Progenitor cell of endocrine pancreas (in vitro differentiated cells): ENCODE results near the gene UNC80. TPM values are rescaled to one million over a fixed set of nuclear protein-coding genes. Genes with fewer than 3 reads are reported as not detected.

Experiments
- DNase-seq: peaks from one replicate; pipeline ENCODE4 v3.0.0; 2021; ENCODE audit warnings: low spot score; ENCODE audit not compliant: unreplicated experiment
- H3K27ac Mint-ChIP-seq: 2 replicates; pipeline ENCODE4 v1.8.0; 2021; ENCODE audit warnings: mild to moderate bottlenecking, moderate library complexity, mixed read lengths
- H3K27me3 Mint-ChIP-seq: 2 replicates; pipeline ENCODE4 v1.8.0; 2021; ENCODE audit warnings: mixed read lengths
- H3K36me3 Mint-ChIP-seq: 2 replicates; pipeline ENCODE4 v1.8.0; 2022; ENCODE audit warnings: mixed read lengths; ENCODE audit not compliant: insufficient read depth
- H3K4me1 Mint-ChIP-seq: 2 replicates; pipeline ENCODE4 v1.8.0; 2021; ENCODE audit warnings: low read depth, mixed read lengths
- H3K4me3 Mint-ChIP-seq: 2 replicates; pipeline ENCODE4 v1.8.0; 2021; ENCODE audit warnings: low read depth, mild to moderate bottlenecking, moderate library complexity, mixed read lengths
- H3K9me3 Mint-ChIP-seq: 2 replicates; pipeline ENCODE4 v1.8.0; 2021; ENCODE audit warnings: low read depth, mixed read lengths
- CTCF ChIP-seq: fragments of 200-600 bp; sonication (generic); IDR thresholded peaks from one replicate; pipeline ENCODE4 v1.5.0; 2021; ENCODE audit warnings: antibody characterized with exemption, mild to moderate bottlenecking; ENCODE audit not compliant: unreplicated experiment
- total RNA-seq: library from RNA; stranded (reverse); gene quantifications from 2 replicates; pipeline ENCODE4 v1.2.1, GENCODE V29; 2021

Gene UNC80
- total RNA-seq, 1 donor from 2014 or later = 3.1 TPM

DNA sequence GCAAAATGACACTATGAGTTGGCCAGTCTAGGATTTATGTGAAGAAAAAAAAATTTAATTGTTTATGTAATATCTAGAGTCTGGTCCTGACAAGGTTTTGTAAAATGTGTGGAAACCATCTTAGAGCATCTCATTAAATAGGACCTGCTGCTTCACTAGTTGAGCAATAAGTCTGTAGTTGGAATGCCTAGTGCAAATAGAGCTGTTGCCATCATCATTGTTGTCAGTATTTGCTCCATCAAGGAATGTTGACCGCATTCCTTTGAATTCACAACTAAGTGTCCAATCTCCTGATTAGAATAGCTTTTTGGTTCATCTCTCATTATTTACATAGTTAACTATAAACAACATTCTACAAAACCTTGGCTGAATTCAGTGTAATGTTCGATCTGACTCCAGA lies 198.6 kb downstream of the UNC80 start:
- Mint-ChIP-seq H3K4me3 (no peak overlapping the region), H3K4me1 (peaks cover 4% of the 10 kb centered on the region), H3K27me3 (no peaks in the 10 kb centered on the region), H3K36me3 (no peaks in the 10 kb centered on the region), H3K9me3 (no peaks in the 10 kb centered on the region), H3K27ac (no peak overlapping the region)
- TF ChIP-seq CTCF = no peak
- DNase-seq = no peak

DNA sequence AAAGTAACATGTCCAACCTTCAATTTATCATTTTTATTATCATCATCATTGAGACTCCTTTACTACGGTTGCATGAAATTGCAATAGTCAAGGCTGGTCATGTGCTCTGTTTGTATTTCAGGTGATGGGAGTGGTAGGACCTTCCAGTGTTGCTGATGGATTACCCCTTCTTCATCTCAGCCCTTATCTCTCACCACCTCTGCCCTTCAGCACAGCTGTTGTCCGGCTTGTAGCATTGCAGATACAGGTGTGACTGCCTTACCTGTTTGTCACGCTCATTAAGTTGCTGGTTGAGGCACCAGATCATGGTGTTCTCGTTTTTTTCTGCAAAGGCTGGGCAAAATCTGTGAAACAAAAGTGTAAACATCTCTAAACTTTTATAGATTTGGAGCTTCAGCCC lies 199.1 kb downstream of the UNC80 start:
- no peak for DNase-seq
- no peaks in the 10 kb centered on the region for H3K9me3 Mint-ChIP-seq
- H3K4me1 Mint-ChIP-seq = peaks cover 4% of the 10 kb centered on the region
- no peaks in the 10 kb centered on the region for H3K36me3 Mint-ChIP-seq
- no peak overlapping the region for H3K4me3 Mint-ChIP-seq
- no peak for TF ChIP-seq CTCF
- no peak overlapping the region for H3K27ac Mint-ChIP-seq
- H3K27me3 Mint-ChIP-seq = no peaks in the 10 kb centered on the region

DNA sequence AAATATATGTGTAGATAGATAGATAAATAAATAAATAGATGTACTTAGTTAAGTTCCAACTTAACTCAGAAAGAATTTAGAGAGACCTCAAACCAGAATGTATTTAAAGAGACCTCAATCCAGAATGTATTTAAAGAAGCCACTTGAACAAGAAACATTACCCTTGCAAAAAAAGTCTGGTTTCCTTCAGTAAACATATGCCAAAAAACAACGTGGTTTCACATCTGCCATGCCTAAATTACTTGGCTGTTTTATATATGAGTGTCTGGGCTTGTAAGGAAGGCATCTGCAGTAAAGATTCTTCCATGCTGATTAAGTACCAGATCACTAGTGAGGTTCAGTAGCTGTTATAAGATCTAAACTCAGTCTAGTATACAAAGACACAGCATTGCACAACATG lies 201.7 kb downstream of the UNC80 start:
- H3K36me3 Mint-ChIP-seq = no peaks in the 10 kb centered on the region
- no peaks in the 10 kb centered on the region for H3K27me3 Mint-ChIP-seq
- H3K27ac Mint-ChIP-seq = no peak overlapping the region
- DNase-seq = no peak
- TF ChIP-seq CTCF = no peak
- no peak overlapping the region for H3K4me3 Mint-ChIP-seq
- H3K9me3 Mint-ChIP-seq = no peaks in the 10 kb centered on the region
- H3K4me1 Mint-ChIP-seq = peaks cover 4% of the 10 kb centered on the region

DNA sequence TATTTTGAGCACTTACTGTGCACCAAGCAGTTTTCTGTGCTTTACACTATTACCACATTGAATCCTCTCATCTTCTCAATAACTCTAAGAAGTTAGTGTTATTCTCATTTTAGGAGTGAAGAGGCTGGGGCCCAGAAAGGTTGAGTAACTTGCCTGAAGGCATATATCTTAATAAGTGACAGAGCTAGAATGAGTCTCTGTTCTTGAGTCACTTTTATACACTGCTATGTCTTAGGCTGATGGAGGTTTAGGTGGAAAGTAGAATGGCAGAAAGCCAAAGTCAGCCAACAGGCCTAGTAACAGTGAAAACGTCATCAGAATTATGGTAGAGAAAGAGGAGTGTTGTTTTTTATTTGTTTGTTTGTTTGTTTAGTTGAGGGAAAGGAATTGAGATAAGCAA lies 202.9 kb downstream of the UNC80 start:
- DNase-seq = no peak
- Mint-ChIP-seq H3K9me3 (no peaks in the 10 kb centered on the region), H3K27me3 (no peaks in the 10 kb centered on the region), H3K4me1 (peaks cover 4% of the 10 kb centered on the region), H3K27ac (no peak overlapping the region), H3K36me3 (no peaks in the 10 kb centered on the region), H3K4me3 (no peak overlapping the region)
- TF ChIP-seq CTCF = no peak

DNA sequence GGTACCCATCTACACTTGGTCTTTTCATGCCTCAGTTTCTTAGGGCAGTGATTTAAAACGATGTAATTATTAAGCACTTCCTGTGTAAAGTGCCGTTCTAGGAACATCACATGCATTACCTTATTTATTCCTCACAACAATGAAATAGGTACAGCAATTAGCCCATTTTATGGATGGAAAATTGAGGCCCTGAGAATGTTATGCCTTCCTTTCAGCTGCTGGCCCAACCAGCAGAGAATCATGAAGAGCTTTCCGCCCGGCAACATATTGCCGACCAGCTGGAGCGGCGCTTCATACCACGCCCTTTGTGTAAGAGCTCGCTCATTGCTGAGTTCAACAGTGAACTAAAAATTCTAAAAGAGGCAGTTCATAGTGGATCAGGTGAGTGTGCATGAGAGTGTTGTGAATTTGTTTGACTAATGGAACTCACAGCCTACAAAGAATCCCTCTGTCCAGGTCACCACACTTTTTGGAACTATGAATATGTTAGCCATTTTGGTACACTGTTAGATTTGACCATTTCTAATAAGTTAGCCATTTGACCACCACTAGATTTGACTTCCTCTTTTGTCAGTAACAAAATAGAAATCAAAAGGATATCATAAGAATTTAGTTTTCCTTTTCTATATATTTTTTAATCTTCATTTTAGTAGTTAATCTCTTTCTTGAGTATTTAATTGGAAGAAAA lies 205.2 kb downstream of the UNC80 start:
- no peak overlapping the region for H3K27ac Mint-ChIP-seq
- no peaks in the 10 kb centered on the region for H3K27me3 Mint-ChIP-seq
- no peak overlapping the region for H3K4me3 Mint-ChIP-seq
- H3K4me1 Mint-ChIP-seq = peaks cover 5% of the 10 kb centered on the region
- H3K9me3 Mint-ChIP-seq = no peaks in the 10 kb centered on the region
- no peak for DNase-seq
- H3K36me3 Mint-ChIP-seq = no peaks in the 10 kb centered on the region
- TF ChIP-seq CTCF = no peak
